HG02884 (cell line): Measurements from ENCODE around the gene GNG12.
"Not testable (repeated sequence)": the region's sequence is repeated elsewhere in the genome, so short reads cannot be mapped to it uniquely, and the experiment has no call there.

Source experiments
- ATAC-seq: cut with Tn5 transposase; IDR thresholded peaks from one replicate; pipeline ENCODE4 v1.9.1; 2021; ENCODE audit warnings: mild to moderate bottlenecking, moderate library complexity; ENCODE audit not compliant: unreplicated experiment

GNG12 gene

DNA sequence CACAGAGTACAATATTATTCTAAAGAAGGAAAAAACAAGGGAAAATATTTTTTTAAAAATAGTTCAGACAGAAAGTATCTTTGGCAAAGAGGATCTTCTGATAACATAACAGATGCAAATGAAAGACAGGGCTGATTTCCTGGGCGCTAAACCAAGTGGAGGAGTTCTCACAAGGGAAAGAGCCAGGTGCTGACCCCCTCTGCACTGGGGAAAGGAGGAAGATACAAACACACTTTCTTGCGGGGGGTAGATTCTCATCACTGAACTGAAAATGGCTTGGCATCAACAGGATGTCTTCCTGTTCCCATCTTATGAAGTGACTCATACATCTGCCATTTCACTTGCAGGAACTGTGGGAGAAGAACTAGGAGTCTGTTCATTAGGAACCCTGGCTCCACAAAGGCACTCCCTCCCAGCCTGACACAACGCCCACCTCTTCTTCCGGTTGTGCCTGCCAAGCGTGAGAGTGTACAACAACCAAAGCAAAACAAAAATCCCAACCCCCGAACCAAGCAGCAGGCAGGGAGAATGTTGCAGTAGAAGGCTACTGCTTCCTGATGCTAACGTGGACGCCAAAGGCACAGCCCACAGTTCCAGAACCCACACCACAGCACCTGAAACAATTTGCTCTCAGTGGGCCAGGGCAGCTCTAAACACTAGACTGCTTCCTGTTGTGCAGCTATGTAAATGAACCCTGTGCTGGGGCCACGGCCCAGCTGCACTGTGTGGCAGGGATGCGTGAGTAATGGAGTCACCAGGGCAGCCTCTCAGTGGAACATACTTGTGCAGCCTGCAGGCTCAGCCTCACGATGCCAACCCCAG lies 97.2 kb downstream of the GNG12 start:
- peak; percentile 84 for ATAC-seq

DNA sequence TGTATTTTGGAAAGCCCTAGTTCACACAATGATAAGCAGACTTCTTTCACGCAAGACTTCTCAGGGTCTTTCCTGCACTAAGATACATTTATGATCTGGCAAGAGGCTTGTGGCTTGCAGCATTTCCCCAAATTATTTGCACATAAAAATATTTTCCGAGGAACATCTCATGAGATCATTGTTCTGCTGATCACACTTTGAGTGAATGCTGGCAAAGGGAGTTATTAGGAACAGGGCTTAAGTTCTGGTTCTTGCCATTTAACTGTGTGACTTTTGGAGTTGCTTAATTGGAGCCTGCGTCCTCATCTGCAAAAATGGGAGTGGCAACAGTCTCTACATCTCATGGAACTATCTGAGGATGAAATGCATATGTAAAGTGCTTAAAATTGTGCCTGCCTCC lies 98.1 kb downstream of the GNG12 start:
- no peak for ATAC-seq

DNA sequence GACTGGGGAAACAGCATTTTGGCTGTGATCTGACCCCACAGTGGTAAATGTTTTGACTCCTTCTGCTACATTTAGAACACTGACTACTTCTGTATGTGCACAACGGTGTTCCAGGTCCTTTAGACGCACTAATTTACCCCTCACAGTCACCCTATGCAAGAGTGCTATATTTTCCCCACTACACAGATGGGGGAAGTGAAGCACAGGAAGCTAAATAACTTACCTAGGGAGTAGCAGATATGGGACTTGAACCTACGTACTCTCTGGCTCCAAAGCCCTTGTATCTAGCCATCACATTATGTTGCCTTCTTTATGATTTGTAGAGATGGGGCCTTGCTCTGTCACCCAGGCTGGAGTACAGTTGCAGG lies 99.0 kb downstream of the GNG12 start:
- ATAC-seq: no peak

GRCh38 chr1:67733681-67734322 lies 99.5 kb downstream of the GNG12 start:
- no peak for ATAC-seq

GRCh38 chr1:67732750-67733151 lies 100.5 kb downstream of the GNG12 start:
- ATAC-seq: peak; percentile 43

GRCh38 chr1:67731322-67731721 lies 101.9 kb downstream of the GNG12 start:
- ATAC-seq: no peak

DNA sequence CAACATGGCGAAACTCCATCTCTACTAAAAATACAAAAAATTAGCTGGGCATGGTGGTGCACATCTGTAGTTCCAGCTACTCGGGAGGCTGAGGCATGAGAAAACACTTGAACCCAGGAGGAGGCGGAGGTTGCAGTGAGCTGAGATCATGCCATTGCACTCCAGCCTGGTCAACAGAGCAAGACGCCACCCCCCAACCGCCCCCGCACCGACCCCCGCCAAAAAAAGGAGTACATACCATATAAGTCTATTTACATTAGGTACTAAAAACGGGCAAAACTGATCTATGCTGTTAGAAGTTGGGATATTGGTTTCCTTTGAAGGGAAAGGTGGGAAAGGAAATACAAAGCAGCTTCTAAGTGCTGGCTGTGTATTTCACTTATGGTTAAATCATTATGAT lies 103.0 kb downstream of the GNG12 start:
- not testable (repeated sequence) for ATAC-seq

DNA sequence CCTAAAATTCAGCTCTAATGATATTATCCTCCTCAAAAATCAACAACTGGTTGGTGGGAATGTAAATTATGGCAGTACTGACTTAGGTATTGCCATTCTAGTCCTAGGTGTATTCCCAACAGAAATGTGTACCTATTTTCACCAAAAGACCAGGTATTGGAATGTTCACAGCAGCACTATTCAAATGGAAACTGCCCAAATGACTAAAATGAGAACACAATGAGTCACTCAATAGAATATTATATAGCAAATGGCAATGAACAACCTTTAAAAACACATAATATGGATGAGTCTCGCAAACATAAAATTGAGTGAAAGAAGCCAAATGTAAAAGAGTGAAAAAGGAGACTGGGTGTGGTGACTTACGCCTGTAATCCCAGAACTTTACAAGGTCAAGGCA lies 103.4 kb downstream of the GNG12 start:
- ATAC-seq: peak; percentile 36

- ATAC-seq: no peak
Measured at GRCh38 chr1:67726224-67726623, 107.0 kb downstream of the GNG12 start.

DNA sequence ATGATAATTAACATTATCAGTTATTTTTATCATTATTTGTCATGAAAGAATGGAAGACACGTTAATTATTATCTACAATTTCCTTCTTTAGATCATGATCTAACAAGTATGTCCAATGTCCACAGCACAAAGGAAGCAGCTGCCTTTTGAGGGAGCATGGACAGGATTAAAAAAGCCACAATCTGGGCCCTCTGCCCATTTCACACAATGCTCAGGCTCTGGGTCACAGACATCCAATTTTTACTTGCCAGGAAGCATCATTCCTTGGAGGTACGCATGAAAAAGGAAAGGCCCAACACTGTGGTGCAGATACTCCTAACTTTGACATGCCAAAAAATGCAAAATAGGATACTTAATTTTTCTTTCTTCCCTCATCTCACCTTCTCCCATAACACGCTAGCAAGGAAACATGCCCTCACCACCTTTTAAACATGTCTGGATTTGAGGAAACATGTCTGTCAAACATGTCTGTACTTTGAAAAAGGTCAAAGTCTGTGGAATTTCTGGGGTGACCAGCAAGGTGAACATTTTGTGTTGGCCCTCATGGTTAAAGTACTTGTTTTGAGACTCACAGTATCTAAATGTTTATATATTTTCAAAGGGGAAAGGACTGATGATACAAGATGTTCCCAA lies 108.2 kb downstream of the GNG12 start:
- ATAC-seq: no peak

- peak; percentile 78 for ATAC-seq
Measured at GRCh38 chr1:67723620-67724019, 109.6 kb downstream of the GNG12 start.

- no peak for ATAC-seq
Measured at GRCh38 chr1:67723126-67723525, 110.1 kb downstream of the GNG12 start.

GRCh38 chr1:67722292-67722944 lies 110.8 kb downstream of the GNG12 start:
- ATAC-seq: no peak

GRCh38 chr1:67721650-67722291 lies 111.5 kb downstream of the GNG12 start:
- ATAC-seq: no peak

GRCh38 chr1:67721112-67721511 lies 112.2 kb downstream of the GNG12 start:
- ATAC-seq: no peak

GRCh38 chr1:67719329-67720196 lies 113.7 kb downstream of the GNG12 start:
- ATAC-seq: no peak

- ATAC-seq: no peak
Measured at GRCh38 chr1:67717876-67718275, 115.4 kb downstream of the GNG12 start.

DNA sequence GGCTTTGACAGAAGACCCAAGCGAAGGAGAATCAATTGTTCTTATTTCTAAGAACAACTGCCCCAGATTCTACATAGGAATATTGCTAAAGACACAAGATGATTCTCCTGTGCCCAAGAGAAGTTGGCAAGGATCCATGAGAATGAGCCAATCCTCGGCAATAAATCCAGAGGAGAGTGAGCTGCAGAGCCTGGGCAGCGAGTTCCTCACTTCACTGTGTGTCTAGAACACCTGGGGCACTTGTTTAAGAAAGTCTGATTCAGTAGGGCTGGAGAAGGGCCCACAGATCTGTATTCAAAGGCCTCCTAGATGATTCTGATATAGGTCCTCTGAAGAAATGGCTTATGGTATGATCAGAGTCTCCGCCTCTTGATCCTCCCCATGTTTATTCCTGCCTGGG lies 116.5 kb downstream of the GNG12 start:
- no peak for ATAC-seq

- no peak for ATAC-seq
Measured at GRCh38 chr1:67715819-67716218, 117.4 kb downstream of the GNG12 start.
